Smooth muscle cell (in vitro differentiated cells): ENCODE measurements around the gene HIP1. TPM values are rescaled to one million over a fixed set of nuclear protein-coding genes. Genes with fewer than 3 reads are reported as not detected.

Experiments used
- DNase-seq: peaks from one replicate; lab custom pipeline; 2025; ENCODE audit not compliant: unreplicated experiment; lab: John Stamatoyannopoulos, UW
- H2AFZ ChIP-seq: fragments of 200-600 bp; sonication (generic); 2 replicates; pipeline ENCODE4 v1.6.0; 2016; ENCODE audit warnings: antibody characterized with exemption, low read depth, mild to moderate bottlenecking
- H3F3A ChIP-seq: fragments of 200-600 bp; sonication (generic); 2 replicates; pipeline ENCODE4 v1.6.0; 2017; ENCODE audit warnings: antibody characterized with exemption, low read depth
- H3K27ac ChIP-seq: fragments of 200-600 bp; sonication (generic); 2 replicates; pipeline ENCODE4 v1.5.1; 2016; ENCODE audit warnings: low read depth, mild to moderate bottlenecking
- H3K27me3 ChIP-seq: fragments of 200-600 bp; sonication (generic); 2 replicates; pipeline ENCODE4 v1.6.1; 2016; ENCODE audit warnings: low read depth, mild to moderate bottlenecking
- H3K36me3 ChIP-seq: fragments of 200-600 bp; sonication (generic); 2 replicates; pipeline ENCODE4 v1.5.1; 2016; ENCODE audit warnings: low read depth
- H3K4me1 ChIP-seq: fragments of 200-600 bp; sonication (generic); 2 replicates; pipeline ENCODE4 v1.5.1; 2016; ENCODE audit warnings: low read depth
- H3K4me2 ChIP-seq: fragments of 200-600 bp; sonication (generic); 2 replicates; pipeline ENCODE4 v1.6.0; 2016; ENCODE audit warnings: mild to moderate bottlenecking
- H3K4me3 ChIP-seq: fragments of 200-600 bp; sonication (generic); 2 replicates; pipeline ENCODE4 v1.5.1; 2016; ENCODE audit warnings: mild to moderate bottlenecking
- H3K79me2 ChIP-seq: fragments of 200-600 bp; sonication (generic); 2 replicates; pipeline ENCODE4 v1.6.0; 2016; ENCODE audit warnings: low read depth, mild to moderate bottlenecking
- H3K9ac ChIP-seq: fragments of 200-600 bp; sonication (generic); 2 replicates; pipeline ENCODE4 v1.6.0; 2016; ENCODE audit warnings: low read depth
- H3K9me3 ChIP-seq: fragments of 200-600 bp; sonication (generic); replicated peaks from 2 replicates; pipeline ENCODE4 v1.5.1; 2016; ENCODE audit warnings: low read depth
- H4K20me1 ChIP-seq: fragments of 200-600 bp; sonication (generic); 2 replicates; pipeline ENCODE4 v1.6.0; 2016; ENCODE audit warnings: low read depth
- CTCF ChIP-seq: fragments of 200-600 bp; sonication (generic); IDR thresholded peaks from 2 replicates; pipeline ENCODE4 v1.5.1; 2017; ENCODE audit warnings: borderline replicate concordance, mild to moderate bottlenecking, antibody characterized with exemption; ENCODE audit not compliant: insufficient read depth, poor library complexity, severe bottlenecking
- WGBS: methylation state at CpG from one replicate; pipeline ENCODE4 v1.1.7; 2016; ENCODE audit warnings: low lambda C conversion rate; 5-methylcytosine and 5-hydroxymethylcytosine counted together
- polyA plus RNA-seq: library from polyadenylated mRNA; unstranded; fragments of >200 nt; fragmentation: Nextera tagmentation; extraction: Ambion mirVana; gene quantifications from 2 replicates; pipeline ENCODE4 v1.2.1, GENCODE V29; 2016
- total RNA-seq: library from RNA; depleted of rRNA; stranded (reverse); fragments of >200 nt; gene quantifications from 2 replicates; pipeline ENCODE4 v1.2.3, GENCODE V29; 2014

HIP1 gene
- total and polyA plus RNA-seq, 2 experiments from 2014 or later, result 4.7 to 8.4 TPM

GRCh38 chr7:75704928-75705327 is 33.8 kb downstream of the HIP1 start:
- no peak overlapping the region for H3K27ac ChIP-seq
- H3K27me3 ChIP-seq, result no peaks in the 10 kb centered on the region
- 98% methylated on average over 4 of the region's 4 CpGs for WGBS
- H3K9ac ChIP-seq, result no peak overlapping the region
- H3K36me3 ChIP-seq, result no peaks in the 10 kb centered on the region
- DNase-seq, result no peak
- no peak overlapping the region for H3K4me2 ChIP-seq
- H3K79me2 ChIP-seq, result no peaks in the 10 kb centered on the region
- H3K4me1 ChIP-seq, result no peaks in the 10 kb centered on the region
- no peak for TF ChIP-seq CTCF
- H3F3A ChIP-seq, result no peaks in the 10 kb centered on the region
- H3K4me3 ChIP-seq, result no peak overlapping the region
- no peaks in the 10 kb centered on the region for H4K20me1 ChIP-seq
- H3K9me3 ChIP-seq, result peaks cover 7% of the 10 kb centered on the region
- H2AFZ ChIP-seq, result no peak overlapping the region

- no peak for TF ChIP-seq CTCF
- no peaks in the 10 kb centered on the region for H3K4me1 ChIP-seq
- no peaks in the 10 kb centered on the region for H3F3A ChIP-seq
- no peak overlapping the region for H3K4me3 ChIP-seq
- H3K9ac ChIP-seq, result no peak overlapping the region
- DNase-seq, result no peak
- no peaks in the 10 kb centered on the region for H3K9me3 ChIP-seq
- H3K27ac ChIP-seq, result no peak overlapping the region
- H3K36me3 ChIP-seq, result no peaks in the 10 kb centered on the region
- no peak overlapping the region for H3K4me2 ChIP-seq
- no peaks in the 10 kb centered on the region for H3K27me3 ChIP-seq
- H3K79me2 ChIP-seq, result no peaks in the 10 kb centered on the region
- 87% methylated on average over 4 of the region's 4 CpGs for WGBS
- H2AFZ ChIP-seq, result no peak overlapping the region
- H4K20me1 ChIP-seq, result no peaks in the 10 kb centered on the region
These were observed 36.2 kb downstream of the HIP1 start for GRCh38 chr7:75702515-75702914.

- no peaks in the 10 kb centered on the region for H3K79me2 ChIP-seq
- no peaks in the 10 kb centered on the region for H3K4me1 ChIP-seq
- no peaks in the 10 kb centered on the region for H4K20me1 ChIP-seq
- no peak overlapping the region for H3K9ac ChIP-seq
- no peaks in the 10 kb centered on the region for H3K9me3 ChIP-seq
- H3F3A ChIP-seq, result no peaks in the 10 kb centered on the region
- DNase-seq, result no peak
- H3K4me2 ChIP-seq, result no peak overlapping the region
- H3K27ac ChIP-seq, result no peak overlapping the region
- WGBS, result 93% methylated on average over 12 of the region's 12 CpGs
- H3K4me3 ChIP-seq, result no peak overlapping the region
- no peaks in the 10 kb centered on the region for H3K36me3 ChIP-seq
- H3K27me3 ChIP-seq, result no peaks in the 10 kb centered on the region
- H2AFZ ChIP-seq, result no peak overlapping the region
- no peak for TF ChIP-seq CTCF
These were observed 38.7 kb downstream of the HIP1 start for GRCh38 chr7:75699993-75700392.

- Histone ChIP-seq H2AFZ (no peak overlapping the region), H4K20me1 (no peaks in the 10 kb centered on the region), H3K4me3 (no peak overlapping the region), H3K27me3 (no peaks in the 10 kb centered on the region), H3K9ac (no peak overlapping the region), H3K4me1 (no peaks in the 10 kb centered on the region), H3K36me3 (no peaks in the 10 kb centered on the region), H3F3A (no peaks in the 10 kb centered on the region), H3K9me3 (no peaks in the 10 kb centered on the region), H3K4me2 (no peak overlapping the region), H3K27ac (no peak overlapping the region), H3K79me2 (no peaks in the 10 kb centered on the region)
- DNase-seq, result no peak
- TF ChIP-seq CTCF, result no peak
These were observed 40.4 kb downstream of the HIP1 start for GRCh38 chr7:75698358-75698757.
